ENCODE measurements around the gene IRGC. TPM values are rescaled to one million over a fixed set of nuclear protein-coding genes. Genes with fewer than 3 reads are reported as not detected.
"Not testable (repeated sequence)": the region's sequence is repeated elsewhere in the genome, so short reads cannot be mapped to it uniquely, and the experiment has no call there.

The IRGC gene
- not detected in 2 replicates for total RNA-seq (2014; rRNA removed; shearing (Covaris generic))

DNA sequence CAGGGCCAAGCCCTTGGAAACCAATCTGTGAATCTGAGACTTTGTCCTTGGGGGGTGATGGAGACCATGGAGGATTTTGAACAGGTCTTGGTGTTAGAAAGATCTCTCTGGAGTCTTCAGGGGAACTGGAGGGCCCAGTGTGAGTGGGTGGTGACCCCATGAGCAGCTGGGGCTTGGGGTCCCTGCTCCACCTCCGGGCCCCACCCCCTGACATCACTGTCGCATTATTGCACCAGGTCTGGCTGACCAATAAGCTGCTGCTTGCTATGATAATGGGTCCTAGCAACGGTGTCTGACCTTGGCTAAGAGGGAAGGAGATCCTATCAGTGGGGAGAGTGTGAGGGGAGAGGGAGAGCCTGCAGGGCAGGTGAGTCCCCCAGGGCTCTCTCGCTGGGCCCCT, at the start of gene IRGC:
Gene IRGC, plus strand, starts transcription at position 301 of the 400 bp plus-strand sequence. CDS start 2,483 bp downstream, outside the sequence.
- DNase-seq (ENCODE audit: low spot score), result no peak

- no peak for DNase-seq (ENCODE audit: low spot score)
Observed at GRCh38 chr19:43667126-43667875, 48.6 kb upstream of the IRGC start.

GRCh38 chr19:43667876-43668405, 47.9 kb upstream of the IRGC start:
- DNase-seq (ENCODE audit: low spot score), result no peak

DNA sequence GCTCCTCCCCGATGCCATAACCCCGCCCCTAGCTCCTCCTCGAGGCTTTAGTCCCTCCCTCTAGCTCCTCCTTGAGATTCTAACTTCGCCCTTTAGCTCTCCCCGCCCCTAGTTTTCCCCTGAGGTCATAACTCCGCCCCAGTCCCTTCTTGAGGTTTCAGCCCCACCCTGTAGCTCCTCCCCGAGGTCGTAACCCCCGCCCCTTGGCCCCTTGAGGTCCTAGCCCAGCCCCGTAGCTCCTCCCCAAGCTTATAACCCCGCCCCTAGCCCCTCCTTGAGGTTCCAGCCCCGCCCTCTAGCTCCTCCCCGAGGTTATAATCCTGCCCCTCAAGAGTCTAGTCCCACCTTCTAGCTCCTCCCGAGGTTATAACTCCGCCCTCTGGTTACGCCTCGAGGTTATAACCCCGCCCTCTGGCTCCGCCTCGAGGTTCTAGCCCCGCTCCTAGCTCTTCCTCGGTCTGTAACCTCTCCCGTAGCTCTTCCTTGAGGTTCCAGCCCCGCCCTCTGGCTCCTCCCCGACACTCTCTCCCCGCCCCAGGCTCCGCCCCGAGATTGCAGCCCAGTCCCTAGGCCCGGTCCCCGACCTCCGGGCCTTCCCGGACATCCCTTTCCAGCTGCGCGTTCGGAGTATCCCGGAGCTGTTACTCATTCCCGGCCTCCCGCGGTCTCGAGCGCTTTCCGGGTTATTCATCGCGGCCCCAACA, 47.3 kb upstream of the IRGC start:
- peak; percentile 99 for DNase-seq (ENCODE audit: low spot score)

DNA sequence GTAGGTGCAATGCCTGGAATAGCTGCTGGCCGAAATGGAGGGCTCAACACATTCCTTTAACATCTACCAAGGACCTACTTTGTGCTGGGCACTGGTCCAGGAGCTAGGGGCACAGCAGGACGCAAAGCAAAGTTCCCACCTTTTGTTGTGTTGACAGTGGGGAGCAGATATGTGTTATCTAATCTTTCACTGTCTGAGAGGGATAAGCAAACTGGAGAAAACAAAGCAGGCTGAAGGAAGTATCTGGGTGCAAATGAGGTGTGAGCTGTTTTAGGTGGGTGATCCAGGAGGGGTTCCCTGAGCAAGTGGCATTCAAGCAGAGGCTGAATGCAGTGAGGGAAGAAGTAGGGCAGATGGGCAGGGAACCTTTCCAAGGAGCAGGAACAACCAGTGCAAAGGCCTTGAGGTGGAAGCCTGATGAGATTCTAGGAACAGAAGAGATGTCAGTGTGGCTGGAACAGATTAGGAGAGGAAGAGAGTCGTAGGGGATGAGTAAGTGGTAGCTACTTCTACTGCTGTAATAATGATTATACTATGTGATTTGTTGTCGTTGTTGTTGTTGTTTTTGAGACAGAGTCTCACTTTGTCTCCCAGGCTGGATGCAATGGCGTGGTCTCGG, 43.7 kb upstream of the IRGC start:
- DNase-seq (ENCODE audit: low spot score), result no peak

GRCh38 chr19:43673637-43674036, 42.2 kb upstream of the IRGC start:
- DNase-seq (ENCODE audit: low spot score), result no peak

- no peak for DNase-seq (ENCODE audit: low spot score)
Observed at GRCh38 chr19:43674183-43674582, 41.7 kb upstream of the IRGC start.

GRCh38 chr19:43674596-43674995, 41.3 kb upstream of the IRGC start:
- peak; percentile 37 for DNase-seq (ENCODE audit: low spot score)

DNA sequence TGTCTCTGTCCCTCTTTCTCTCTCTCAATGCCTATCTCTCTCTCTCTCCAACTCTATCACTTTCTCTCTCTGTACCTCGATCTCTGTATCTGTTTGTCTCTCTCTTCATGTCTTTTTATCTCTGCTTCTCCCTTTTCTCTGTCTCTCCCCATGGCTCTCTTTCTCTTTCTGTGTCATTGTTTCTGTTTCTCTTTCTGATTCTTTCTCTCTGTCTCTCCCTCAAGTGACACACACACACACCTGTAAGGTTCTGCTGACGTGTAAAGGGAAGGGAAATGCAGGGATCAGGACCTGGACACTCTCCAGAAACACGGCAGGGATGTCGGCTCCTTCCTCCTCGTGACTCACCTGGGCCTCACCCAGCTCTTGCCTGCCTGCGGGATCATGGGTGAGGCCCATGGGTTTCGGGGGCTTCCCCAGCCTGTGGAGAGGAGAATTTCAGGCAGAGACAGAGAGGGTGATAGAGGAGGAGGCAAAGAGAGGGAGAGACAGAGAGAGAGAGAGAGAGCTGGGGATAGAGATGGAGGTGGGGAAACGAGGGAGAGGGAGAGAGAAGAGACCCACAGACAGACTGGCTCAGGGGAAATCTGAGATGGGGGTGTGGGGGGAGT, 40.5 kb upstream of the IRGC start:
- peak; percentile 95 for DNase-seq (ENCODE audit: low spot score)

DNA sequence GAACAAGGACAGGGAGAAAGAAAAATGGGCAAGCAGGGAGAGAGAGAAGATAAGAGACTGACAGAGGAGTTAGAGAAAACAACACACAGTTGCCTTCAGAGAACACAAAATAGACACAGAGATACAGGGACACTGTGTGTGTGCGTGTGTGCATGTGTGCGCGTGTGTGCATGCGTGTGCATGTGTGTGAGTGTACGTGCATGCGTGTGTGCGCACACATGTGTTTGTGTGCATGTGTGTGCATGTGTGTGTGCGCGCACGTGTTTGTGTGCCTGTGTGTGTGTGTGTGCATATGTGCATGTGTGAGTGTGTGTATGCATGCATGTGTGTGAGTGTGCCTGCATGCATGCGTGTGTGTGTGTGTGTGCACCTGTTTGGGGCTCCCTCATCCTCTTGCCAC, 40.0 kb upstream of the IRGC start:
- DNase-seq (ENCODE audit: low spot score), result no peak

GRCh38 chr19:43678512-43679261, 37.2 kb upstream of the IRGC start:
- no peak for DNase-seq (ENCODE audit: low spot score)

- no peak for DNase-seq (ENCODE audit: low spot score)
Observed at GRCh38 chr19:43681821-43682220, 34.1 kb upstream of the IRGC start.

GRCh38 chr19:43682269-43682668, 33.6 kb upstream of the IRGC start:
- DNase-seq (ENCODE audit: low spot score), result not testable (repeated sequence)

DNA sequence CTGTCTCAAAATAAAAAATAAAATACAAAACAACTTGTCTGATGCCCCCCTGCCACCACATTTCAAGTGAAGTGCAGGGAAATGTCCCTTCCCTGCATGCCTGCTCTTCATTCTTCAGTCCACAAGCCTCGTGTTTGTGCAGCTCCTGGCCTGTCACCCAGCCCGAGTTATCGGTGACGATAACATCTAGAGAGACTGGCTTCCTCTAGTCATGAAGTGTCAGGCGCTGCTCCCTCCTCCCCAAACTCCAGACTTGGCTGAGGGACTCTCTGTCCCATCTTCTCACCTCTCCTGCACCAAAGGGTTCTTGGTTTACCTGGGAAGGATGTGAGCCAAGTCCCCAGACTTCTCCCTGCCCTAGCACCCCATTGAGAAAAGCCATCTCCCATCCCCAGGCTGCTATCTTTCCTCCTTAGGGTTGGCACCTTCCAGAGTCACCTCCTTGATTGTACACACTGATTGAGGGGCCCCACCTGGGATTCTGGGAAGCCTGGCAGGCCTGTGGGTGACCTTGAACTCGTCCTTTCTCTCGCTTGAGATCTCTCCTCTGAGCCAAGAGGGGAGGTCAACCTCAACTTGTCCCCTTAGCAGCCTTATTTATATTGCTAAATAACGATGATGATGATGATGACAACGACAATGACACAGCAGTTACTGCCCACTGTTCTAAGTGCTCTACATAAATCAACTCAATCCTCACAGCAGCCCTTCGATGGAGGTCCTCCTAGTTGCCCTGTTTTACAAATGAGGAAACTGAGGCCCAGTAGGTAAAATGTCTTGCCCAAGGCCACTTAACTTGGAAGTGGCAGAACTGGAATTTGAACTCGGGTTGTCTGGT, 32.8 kb upstream of the IRGC start:
- DNase-seq (ENCODE audit: low spot score), result no peak

DNA sequence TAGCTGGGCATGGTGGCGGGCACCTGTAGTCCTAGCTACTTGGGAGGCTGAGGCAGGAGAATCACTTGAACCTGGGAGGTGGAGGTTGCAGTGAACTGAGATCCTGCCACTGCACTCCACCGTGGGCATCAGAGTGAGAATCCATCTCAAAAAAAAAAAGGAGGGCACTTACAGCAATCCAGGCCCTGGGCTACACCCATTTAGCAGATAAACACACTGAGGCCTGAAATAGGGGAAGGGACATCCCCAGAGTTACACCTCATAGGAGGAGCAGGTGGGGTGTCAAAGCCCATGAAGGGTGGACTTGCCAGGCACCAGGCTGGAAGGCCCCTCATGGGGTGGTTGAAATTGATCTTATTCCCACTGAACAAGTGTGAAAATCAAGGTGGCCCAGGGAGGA, 32.0 kb upstream of the IRGC start:
- DNase-seq (ENCODE audit: low spot score), result no peak

GRCh38 chr19:43684326-43684725, 31.6 kb upstream of the IRGC start:
- no peak for DNase-seq (ENCODE audit: low spot score)

DNA sequence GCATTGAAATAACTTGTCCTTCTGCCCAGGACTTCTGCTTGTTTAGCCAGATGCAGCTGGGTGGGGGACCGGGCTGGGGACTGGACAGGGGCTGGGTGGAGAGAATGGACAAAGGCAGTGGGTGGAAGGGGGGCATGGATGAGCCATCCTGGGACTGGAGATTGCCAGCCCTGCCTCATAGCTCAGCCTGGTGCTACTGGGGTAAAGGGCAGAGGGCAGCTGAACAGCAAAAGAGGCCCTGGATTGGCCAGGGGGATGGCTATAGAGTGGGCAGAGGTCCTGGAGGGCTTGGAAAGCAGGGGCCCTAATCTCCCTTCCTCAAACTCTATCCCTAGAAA, 28.2 kb upstream of the IRGC start:
- no peak for DNase-seq (ENCODE audit: low spot score)

DNA sequence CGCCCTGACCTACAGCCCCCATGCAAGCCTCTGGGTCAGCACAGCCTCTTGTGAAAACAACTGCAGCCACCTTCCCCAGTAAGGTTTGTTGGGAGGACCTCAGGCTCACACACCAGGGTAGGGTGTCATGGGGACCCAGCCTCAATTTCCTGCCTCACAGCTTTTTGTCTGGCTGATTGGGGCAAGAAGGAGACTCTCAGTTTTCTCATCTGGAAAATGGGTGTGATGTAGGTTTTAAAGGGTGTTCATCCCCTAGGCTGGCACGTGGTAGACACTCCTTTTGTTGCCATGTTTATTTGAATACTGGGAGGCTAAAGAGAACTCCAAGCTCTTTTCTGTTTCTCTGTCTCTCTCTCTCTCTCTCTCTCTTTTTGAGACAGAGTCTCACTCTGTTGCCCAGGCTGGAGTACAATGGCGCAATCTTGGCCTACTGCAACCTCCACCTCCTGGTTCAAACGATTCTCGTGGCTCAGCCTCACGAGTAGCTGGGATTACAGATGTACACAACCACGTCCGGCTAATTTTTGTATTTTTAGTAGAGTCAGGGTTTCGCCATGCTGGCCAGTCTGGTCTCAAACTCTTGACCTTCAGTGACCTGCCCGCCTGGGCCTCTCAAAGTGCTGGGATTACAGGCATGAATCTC, 27.7 kb upstream of the IRGC start:
- no peak for DNase-seq (ENCODE audit: low spot score)

DNA sequence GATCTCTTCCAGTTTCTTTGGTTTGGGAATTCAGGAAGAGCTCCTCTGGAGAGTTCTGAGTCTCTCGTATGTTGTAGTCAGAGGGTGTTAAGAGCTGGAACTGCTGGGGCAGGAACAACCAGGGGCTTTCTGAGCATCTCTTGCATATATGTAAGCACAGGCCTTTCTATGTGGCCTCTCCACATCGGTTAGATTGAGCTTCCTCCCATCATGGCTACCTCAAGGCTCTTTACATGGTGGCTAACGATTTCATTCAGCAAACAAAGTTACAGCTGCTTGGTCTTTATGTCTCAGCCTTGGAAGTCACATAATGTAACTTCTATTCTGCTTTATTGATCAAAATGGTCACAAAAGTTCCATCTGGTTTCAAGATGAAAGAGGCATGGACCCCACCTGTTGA, 25.4 kb upstream of the IRGC start:
- DNase-seq (ENCODE audit: low spot score), result no peak

DNA sequence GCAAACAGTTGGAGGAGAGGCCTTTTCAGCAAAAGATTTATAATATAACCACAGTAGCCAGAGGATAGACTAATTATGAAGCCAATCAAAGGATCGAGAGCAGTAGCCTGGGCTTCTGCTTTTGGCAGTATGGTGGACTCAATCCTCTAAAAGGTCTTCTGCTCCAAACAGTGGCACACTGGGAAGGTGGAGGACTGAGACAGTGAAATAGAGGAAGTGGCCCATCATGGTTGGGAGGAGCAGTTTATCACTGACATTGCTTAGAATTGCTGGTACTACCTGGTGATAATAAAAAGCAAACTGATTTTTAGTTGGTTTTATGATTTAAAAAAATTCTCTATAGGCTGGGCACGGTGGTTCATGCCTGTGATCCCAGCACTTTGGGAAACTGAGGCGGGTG, 25.0 kb upstream of the IRGC start:
- no peak for DNase-seq (ENCODE audit: low spot score)

Measured in A172 (cell line).